ENCODE data around the gene CEP43. TPM values are rescaled to one million over a fixed set of nuclear protein-coding genes. Genes with fewer than 3 reads are reported as not detected.

The CEP43 gene
- total and polyA plus RNA-seq, 9 donors = 7.5 to 39.5 (median 13.9) TPM

GRCh38 chr6:166998256-166999144 lies 697 bp upstream of the CEP43 start:
- Histone ChIP-seq H3K27ac (no peak overlapping the region), H3K4me1 (ENCODE audit: insufficient read depth) (peaks cover 5% of the 10 kb centered on the region), H3K36me3 (no peaks in the 10 kb centered on the region), H3K4me3 (peak overlapping the region; percentile 96), H3K9me3 (no peaks in the 10 kb centered on the region), H3K27me3 (no peaks in the 10 kb centered on the region)
- TF ChIP-seq EP300 (IDR thresholded peaks at IDR 0.05) (no peak), POLR2A (IDR thresholded peaks at IDR 0.05) (no peak), CTCF (IDR thresholded peaks at IDR 0.05) (no peak)
- peak in 4 of 5 donors; percentile 22 to 60 (median 40) for DNase-seq
- intact Hi-C loops (cut with DNase I) = loop anchor here in 2 of 4 donors (5.0 kb wide), 1 partner anchor 144 kb away; no protein-coding TSS in a partner anchor
- 0% methylated on average over 56 to 96 of the region's 96 CpGs for WGBS, 3 donors

GRCh38 chr6:166999884-167000253 lies 672 bp downstream of the CEP43 start:
- WGBS, 3 donors = 1 to 2% (median 1%) methylated on average over 10 of the region's 10 CpGs

GRCh38 chr6:167000759-167001158 lies 1.6 kb downstream of the CEP43 start:
- no peak for DNase-seq
- H3K4me3 ChIP-seq = no peak overlapping the region
- TF ChIP-seq POLR2A (IDR thresholded peaks at IDR 0.05) (no peak), EP300 (IDR thresholded peaks at IDR 0.05) (no peak), CTCF (IDR thresholded peaks at IDR 0.05) (no peak)
- 71 to 80% (median 77%) methylated on average over 2 of the region's 2 CpGs for WGBS, 3 donors
- no peaks in the 10 kb centered on the region for H3K27me3 ChIP-seq
- no peak overlapping the region for H3K27ac ChIP-seq
- H3K9me3 ChIP-seq = no peaks in the 10 kb centered on the region
- intact Hi-C loops (cut with DNase I) = no loop called here
- no peaks in the 10 kb centered on the region for H3K36me3 ChIP-seq
- H3K4me1 ChIP-seq (ENCODE audit: insufficient read depth) = peaks cover 8% of the 10 kb centered on the region

More at GRCh38 chr6:166999884-167000253, 672 bp downstream of the CEP43 start:
- intact Hi-C loops (cut with DNase I) = loop anchor here in 2 of 4 donors (5.0 kb wide), 1 partner anchor 142 kb away; no protein-coding TSS in a partner anchor
- Histone ChIP-seq H3K27ac (peak overlapping the region; percentile 41 to 61), H3K4me1 (ENCODE audit: insufficient read depth) (peaks cover 5% of the 10 kb centered on the region), H3K9me3 (no peaks in the 10 kb centered on the region), H3K27me3 (no peaks in the 10 kb centered on the region), H3K36me3 (no peaks in the 10 kb centered on the region), H3K4me3 (peak overlapping the region; percentile 96)
- no peak for TF ChIP-seq POLR2A (IDR thresholded peaks at IDR 0.05)
- TF ChIP-seq EP300 (IDR thresholded peaks at IDR 0.05) = no peak
- DNase-seq = no peak

- no peak for TF ChIP-seq CTCF (IDR thresholded peaks at IDR 0.05)
- TF ChIP-seq EP300 (IDR thresholded peaks at IDR 0.05) = no peak
- no peak for TF ChIP-seq POLR2A (IDR thresholded peaks at IDR 0.05)
- peak; percentile 75 to 85 (median 79) for DNase-seq
- no peak overlapping the region for H3K4me3 ChIP-seq
- H3K4me1 ChIP-seq (ENCODE audit: insufficient read depth) = peaks cover 7% of the 10 kb centered on the region
- no peaks in the 10 kb centered on the region for H3K9me3 ChIP-seq
- no peaks in the 10 kb centered on the region for H3K27me3 ChIP-seq
- H3K36me3 ChIP-seq = no peaks in the 10 kb centered on the region
- H3K27ac ChIP-seq = no peak overlapping the region
- intact Hi-C loops (cut with DNase I) = no loop called here
- 19 to 25% (median 21%) methylated on average over 12 of the region's 12 CpGs for WGBS, 3 donors
Measured at GRCh38 chr6:167005350-167006159, 6.4 kb downstream of the CEP43 start.

Data from ovary (tissue), 9 donors.